Stimulated activated CD8-positive, alpha-beta memory T cell treated with anti-CD3 and anti-CD28 coated beads, Interleukin-4, amount 100 ng/mL, for 4 hours (primary cell): ENCODE data around the gene DDR1.

Experiments
- DNase-seq, 2 donors: peaks; one replicate each; pipeline ENCODE4 v3.0.0-alpha.2; 2020; ENCODE audit warnings: low read depth in 2 of 2, low spot score in 1 of 2

Gene DDR1

GRCh38 chr6:30942338-30943060 is 58.2 kb downstream of the DDR1 start:
- no peak for DNase-seq

GRCh38 chr6:30944051-30944450 is 59.7 kb downstream of the DDR1 start:
- DNase-seq, result no peak

- DNase-seq, result no peak
Measured at GRCh38 chr6:30945281-30945680, 61.0 kb downstream of the DDR1 start.

GRCh38 chr6:30947231-30947630 is 62.9 kb downstream of the DDR1 start:
- DNase-seq, result no peak

GRCh38 chr6:30948811-30949210 is 64.5 kb downstream of the DDR1 start:
- no peak for DNase-seq
